Panc1 (cell line): Measurements from ENCODE around the gene HES4. TPM values are rescaled to one million over a fixed set of nuclear protein-coding genes. Genes with fewer than 3 reads are reported as not detected.
A peak's percentile ranks its signal among the peaks of the same experiment; 100 is the strongest.

ENCODE experiments used
- ATAC-seq: fragments of 200-7000 bp; cut with Tn5 transposase; 2 replicates; pipeline ENCODE4 v1.9.1; 2020; ENCODE audit warnings: mild to moderate bottlenecking, moderate library complexity
- BruUV-seq: library from RNA; stranded (reverse); fragments of 400-500 nt; replicated peaks from 2 replicates; lab custom pipeline; 2021; lab: Mats Ljungman, UMichigan
- CTCF ChIA-PET: fragments of 300-600 bp; sonication (Branson Sonifier 250); formaldehyde crosslinking; loops from one replicate; lab custom pipeline; 2022; ENCODE audit warnings: antibody characterized with exemption; lab: Charles Lee
- POLR2A ChIA-PET: fragments of 300-600 bp; sonication (Branson Sonifier 250); formaldehyde crosslinking; loops from one replicate; lab custom pipeline; 2022; ENCODE audit warnings: antibody characterized with exemption; lab: Charles Lee
- DNase-seq: peaks from one replicate; pipeline ENCODE4 v3.0.0-alpha.2; 2010; ENCODE audit warnings: low read depth, low spot score
- H3K27ac ChIP-seq: 2 replicates; pipeline ENCODE4 v1.5.1; 2011; ENCODE audit warnings: mild to moderate bottlenecking, low read length, inconsistent platforms
- H3K27me3 ChIP-seq: fragments of 200-500 bp; sonication (Bioruptor generic); 2 replicates; pipeline ENCODE4 v1.6.0; 2014; ENCODE audit warnings: low read length, inconsistent platforms; ENCODE audit not compliant: control insufficient read depth, insufficient read depth
- H3K36me3 ChIP-seq: fragments of 200-500 bp; sonication (Bioruptor generic); 2 replicates; pipeline ENCODE4 v1.5.1; 2014; ENCODE audit warnings: inconsistent platforms, mild to moderate bottlenecking, low read length, moderate library complexity; ENCODE audit not compliant: control insufficient read depth, insufficient read depth
- H3K4me1 ChIP-seq: 2 replicates; pipeline ENCODE4 v1.5.1; 2011; ENCODE audit warnings: inconsistent platforms, mild to moderate bottlenecking, low read length, moderate library complexity; ENCODE audit not compliant: control insufficient read depth, insufficient read depth
- H3K4me3 ChIP-seq, 2 experiments: 2 replicates each; pipeline ENCODE4 v1.5.1; 2011 to 2012; ENCODE audit warnings: low read depth in 2 of 2, low read length in 2 of 2, mild to moderate bottlenecking in 2 of 2, inconsistent platforms in 1 of 2, moderate library complexity in 1 of 2
- H3K9me3 ChIP-seq: fragments of 200-500 bp; sonication (Bioruptor generic); 2 replicates; pipeline ENCODE4 v1.5.1; 2014; ENCODE audit warnings: low read depth, mild to moderate bottlenecking, inconsistent platforms, low read length, moderate library complexity; ENCODE audit not compliant: control insufficient read depth, insufficient read depth
- CTCF ChIP-seq: fragments of 450-650 bp; IDR thresholded peaks from 2 replicates; pipeline ENCODE4 v1.5.1; 2017; ENCODE audit warnings: mild to moderate bottlenecking
- POLR2AphosphoS5 ChIP-seq: IDR thresholded peaks from 2 replicates; pipeline ENCODE4 v1.6.1; 2012; ENCODE audit warnings: mild to moderate bottlenecking, low read depth, low read length, moderate library complexity
- REST ChIP-seq, 2 experiments: IDR thresholded peaks; 2 replicates each; pipeline ENCODE4 v1.6.1; 2011 to 2012; ENCODE audit warnings: low read depth in 2 of 2, control low read depth in 1 of 2, low read length in 1 of 2, mild to moderate bottlenecking in 1 of 2, moderate library complexity in 1 of 2; ENCODE audit not compliant: insufficient read depth in 1 of 2
- SIN3A ChIP-seq: IDR thresholded peaks from 2 replicates; pipeline ENCODE4 v1.6.1; 2012; ENCODE audit warnings: low read depth, mild to moderate bottlenecking, low read length, moderate library complexity, borderline replicate concordance; ENCODE audit not compliant: insufficient read depth
- TCF7L2 ChIP-seq: IDR thresholded peaks from 2 replicates; pipeline ENCODE4 v1.6.1; 2011; ENCODE audit warnings: mild to moderate bottlenecking, low read depth, low read length, inconsistent platforms
- in situ Hi-C: cut with HindIII; loops from 2 replicates; pipeline ENCODE4 v1.10.0; 2016; ENCODE audit warnings: low sequenced_read_pairs, low pct_unique_long_range_greater_than_20kb
- intact Hi-C: fragments of 100-400 bp; cut with micrococcal nuclease; formaldehyde crosslinking; loops from one replicate; pipeline ENCODE4 v1.10.0; 2022; ENCODE audit not compliant: unreplicated experiment
- total RNA-seq: library from RNA; stranded (reverse); gene quantifications from one replicate; pipeline ENCODE4 v1.2.1, GENCODE V29; 2021; ENCODE audit not compliant: unreplicated experiment

Gene HES4
- total RNA-seq, 1 experiment from 2014 or later = 74.2 TPM

- H3K36me3 ChIP-seq = no peaks in the 10 kb centered on the region
- CTCF ChIA-PET = no interaction called here
- no TSS peak for BruUV-seq
- H3K9me3 ChIP-seq = no peaks in the 10 kb centered on the region
- H3K4me1 ChIP-seq = peaks cover 13% of the 10 kb centered on the region
- H3K4me3 ChIP-seq = peak overlapping the region; percentile 59 to 68; a peak in 3 of 4 replicates
- H3K27me3 ChIP-seq = no peaks in the 10 kb centered on the region
- no peak for ATAC-seq
- POLR2A ChIA-PET = interaction anchor here (0.9 kb wide), 1 partner anchor 8 kb away, joined by 3 read pairs; no protein-coding TSS in a partner anchor
- in situ Hi-C loops = no loop called here
- no peak for TF ChIP-seq SIN3A
- no peak for TF ChIP-seq CTCF
- TF ChIP-seq POLR2AphosphoS5 = no peak
- TF ChIP-seq REST (IDR thresholded peaks at IDR 0.05; ENCODE audit: insufficient read depth in 1 of 2, low read depth in 2 of 2, low read length in 1 of 2) = no peak
- TF ChIP-seq TCF7L2 = no peak
- intact Hi-C loops = no loop called here
- H3K27ac ChIP-seq = peak overlapping the region; percentile 18
- no peak for DNase-seq
Observed at GRCh38 chr1:967466-968343, 32.2 kb downstream of the HES4 start.

GRCh38 chr1:966704-967300 is 33.1 kb downstream of the HES4 start:
- peak overlapping the region; percentile 59 to 68 for H3K4me3 ChIP-seq
- no peaks in the 10 kb centered on the region for H3K9me3 ChIP-seq
- TF ChIP-seq POLR2AphosphoS5 (peak; percentile 36; the same call in 1 of the 2 replicates), REST (IDR thresholded peaks at IDR 0.05; ENCODE audit: insufficient read depth in 1 of 2, low read depth in 2 of 2, low read length in 1 of 2) (peak in 1 of 2 experiments; percentile 57; a peak in 1 of 4 replicates), CTCF (no peak), TCF7L2 (no peak), SIN3A (peak; percentile 55; the same call in 1 of the 2 replicates)
- ChIA-PET POLR2A (interaction anchor here (0.6 to 0.9 kb wide), 3 partner anchors 9 to 1257 kb away, joined by 3 to 7 read pairs (median 5); no protein-coding TSS in a partner anchor), CTCF (no interaction called here)
- peak; percentile 89 for ATAC-seq
- intact Hi-C loops = no loop called here
- no peaks in the 10 kb centered on the region for H3K27me3 ChIP-seq
- peaks cover 13% of the 10 kb centered on the region for H3K4me1 ChIP-seq
- in situ Hi-C loops = no loop called here
- no peaks in the 10 kb centered on the region for H3K36me3 ChIP-seq
- no peak for DNase-seq
- BruUV-seq = no TSS peak
- H3K27ac ChIP-seq = peak overlapping the region; percentile 84
